GM12878 (cell line): Measurements from ENCODE around the gene PRRT4. TPM values are rescaled to one million over a fixed set of nuclear protein-coding genes. Genes with fewer than 3 reads are reported as not detected.

ENCODE experiments used
- BMI1 ChIP-seq: fragments of 450-650 bp; IDR thresholded peaks from 2 replicates; pipeline ENCODE4 v1.6.1; 2016; ENCODE audit warnings: mild to moderate bottlenecking, moderate library complexity, borderline replicate concordance
- CBFB ChIP-seq: IDR thresholded peaks from 2 replicates; pipeline ENCODE4 v1.6.1; 2016; ENCODE audit warnings: antibody characterized with exemption, low read depth
- ETV6 ChIP-seq, 2 experiments: fragments of 450-650 bp in 1 of 2; IDR thresholded peaks in 1 of 2; conservative IDR thresholded peaks in 1 of 2; 2 replicates each; pipeline ENCODE4 v1.6.1; 2014; ENCODE audit warnings: antibody characterized with exemption in 1 of 2, borderline replicate concordance in 1 of 2, low read depth in 1 of 2, mild to moderate bottlenecking in 1 of 2, moderate library complexity in 1 of 2
- HDGF ChIP-seq: fragments of 450-650 bp; IDR thresholded peaks from 2 replicates; pipeline ENCODE4 v1.6.1; 2016; ENCODE audit warnings: antibody characterized with exemption
- IRF4 ChIP-seq: IDR thresholded peaks from 2 replicates; pipeline ENCODE4 v1.6.1; 2011; ENCODE audit warnings: low read depth, low read length
- MLLT1 ChIP-seq: fragments of 450-650 bp; IDR thresholded peaks from 2 replicates; pipeline ENCODE4 v1.6.1; 2016; ENCODE audit warnings: mild to moderate bottlenecking
- MTA2 ChIP-seq: fragments of 450-650 bp; IDR thresholded peaks from 2 replicates; pipeline ENCODE4 v1.6.1; 2016; ENCODE audit warnings: low read depth, mild to moderate bottlenecking, moderate library complexity
- MXI1 ChIP-seq: fragments of 150-350 bp; IDR thresholded peaks from 2 replicates; pipeline ENCODE4 v1.6.1; 2011; ENCODE audit warnings: low read depth, mild to moderate bottlenecking, inconsistent platforms, low read length, improper control_type of control experiment
- NBN ChIP-seq: fragments of 450-650 bp; IDR thresholded peaks from 2 replicates; pipeline ENCODE4 v1.6.1; 2016
- NR2C2 ChIP-seq: IDR thresholded peaks from 2 replicates; pipeline ENCODE4 v1.6.1; 2011; ENCODE audit warnings: borderline replicate concordance, low read depth; ENCODE audit not compliant: control insufficient read depth, insufficient read length
- POLR2A ChIP-seq: IDR thresholded peaks from 2 replicates; pipeline ENCODE4 v1.6.1; 2011; ENCODE audit warnings: low read depth, mild to moderate bottlenecking, low read length
- RFX5 ChIP-seq: IDR thresholded peaks from 2 replicates; pipeline ENCODE4 v1.6.1; 2011; ENCODE audit warnings: low read depth, low read length, improper control_type of control experiment
- SMC3 ChIP-seq: IDR thresholded peaks from 2 replicates; pipeline ENCODE4 v1.6.1; 2011; ENCODE audit warnings: low read length, improper control_type of control experiment, borderline replicate concordance
- SREBF1 ChIP-seq: IDR thresholded peaks from 2 replicates; pipeline ENCODE4 v1.6.1; 2012; ENCODE audit warnings: mild to moderate bottlenecking, low read length
- TARDBP ChIP-seq: IDR thresholded peaks from 2 replicates; pipeline ENCODE4 v1.6.1; 2016; ENCODE audit warnings: borderline replicate concordance
- ZNF217 ChIP-seq: fragments of 450-650 bp; IDR thresholded peaks from 2 replicates; pipeline ENCODE4 v1.6.1; 2017; ENCODE audit warnings: antibody characterized with exemption, mild to moderate bottlenecking
- polyA plus RNA-seq, 11 experiments: library from polyadenylated mRNA; depleted of rRNA in 4 of 11; unstranded in 6 of 11; stranded (reverse) in 5 of 11; fragments of >200 nt; fragmentation: Nextera tagmentation in 4 of 11; fragmentation: Illumina TruSeq in 1 of 11; extraction: Ambion mirVana in 4 of 11; extraction: Trizol in 1 of 11; gene quantifications; 1 replicate in 1 of 11; 2 replicates in 10 of 11; pipeline versions ENCODE4 v1.2.1 to v1.2.3, GENCODE V29; 2011 to 2016; ENCODE audit warnings: inconsistent platforms in 2 of 11, missing spikeins in 2 of 11, low read depth in 1 of 11
- total RNA-seq, 4 experiments: library from RNA; depleted of rRNA in 3 of 4; stranded (reverse); fragments of >200 nt in 3 of 4; fragmentation: Illumina TruSeq in 1 of 4; extraction: Trizol in 1 of 4; gene quantifications; 2 replicates each; pipeline versions ENCODE4 v1.2.1 to v1.2.3, GENCODE V29; 2013 to 2021
- TF ChIP-seq, protein P1 (sequence below): IDR thresholded peaks from 2 replicates; pipeline ENCODE4 v1.6.1; 2011; ENCODE audit warnings: borderline replicate concordance, low read depth, mild to moderate bottlenecking, moderate library complexity, low read length; ENCODE audit not compliant: insufficient read depth, poor library complexity, severe bottlenecking
- TF ChIP-seq, protein P2 (sequence below): IDR thresholded peaks from 2 replicates; pipeline ENCODE4 v1.6.1; 2012; ENCODE audit warnings: low read length, inconsistent platforms
- TF ChIP-seq, protein P3 (sequence below): IDR thresholded peaks from 2 replicates; pipeline ENCODE4 v1.6.1; 2012; ENCODE audit warnings: improper control_type of control experiment, low read depth, low read length; ENCODE audit not compliant: insufficient replicate concordance
- TF ChIP-seq, protein P4 (sequence below): IDR thresholded peaks from 2 replicates; pipeline ENCODE4 v1.6.1; 2011; ENCODE audit warnings: low read depth, low read length, improper control_type of control experiment, borderline replicate concordance

PRRT4 gene
- total and polyA plus RNA-seq, 10 of the 15 experiments (the other 5 are each of a cell fraction or from before 2014, with no cell fraction given) = not detected

GRCh38 chr7:128409596-128410450 lies 48.3 kb upstream of the PRRT4 start, which contains the start of gene IMPDH1 (continued):
- TF ChIP-seq, protein P1, sequence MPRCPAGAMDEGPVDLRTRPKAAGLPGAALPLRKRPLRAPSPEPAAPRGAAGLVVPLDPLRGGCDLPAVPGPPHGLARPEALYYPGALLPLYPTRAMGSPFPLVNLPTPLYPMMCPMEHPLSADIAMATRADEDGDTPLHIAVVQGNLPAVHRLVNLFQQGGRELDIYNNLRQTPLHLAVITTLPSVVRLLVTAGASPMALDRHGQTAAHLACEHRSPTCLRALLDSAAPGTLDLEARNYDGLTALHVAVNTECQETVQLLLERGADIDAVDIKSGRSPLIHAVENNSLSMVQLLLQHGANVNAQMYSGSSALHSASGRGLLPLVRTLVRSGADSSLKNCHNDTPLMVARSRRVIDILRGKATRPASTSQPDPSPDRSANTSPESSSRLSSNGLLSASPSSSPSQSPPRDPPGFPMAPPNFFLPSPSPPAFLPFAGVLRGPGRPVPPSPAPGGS = no peak
- TF ChIP-seq CBFB (no peak), TARDBP (no peak), HDGF (no peak), RFX5 (no peak), MLLT1 (0 out of 2 replicates have a peak, but pooled peaks have one; percentile 44), IRF4 (no peak), SREBF1 (no peak), BMI1 (no peak), NBN (0 out of 2 replicates have a peak, but pooled peaks have one; percentile 21), MXI1 (no peak; the same call in 1 of the 2 replicates), ETV6 (conservative IDR thresholded peaks at IDR 0.05 in 1 of 2, IDR thresholded peaks at IDR 0.05 in 1 of 2; ENCODE audit: borderline replicate concordance in 1 of 2, low read depth in 1 of 2) (no peak), ZNF217 (0 out of 2 replicates have a peak, but pooled peaks have one; percentile 21), POLR2A (peak; percentile 68), MTA2 (no peak), SMC3 (no peak), NR2C2 (no peak)
- TF ChIP-seq, protein P2, sequence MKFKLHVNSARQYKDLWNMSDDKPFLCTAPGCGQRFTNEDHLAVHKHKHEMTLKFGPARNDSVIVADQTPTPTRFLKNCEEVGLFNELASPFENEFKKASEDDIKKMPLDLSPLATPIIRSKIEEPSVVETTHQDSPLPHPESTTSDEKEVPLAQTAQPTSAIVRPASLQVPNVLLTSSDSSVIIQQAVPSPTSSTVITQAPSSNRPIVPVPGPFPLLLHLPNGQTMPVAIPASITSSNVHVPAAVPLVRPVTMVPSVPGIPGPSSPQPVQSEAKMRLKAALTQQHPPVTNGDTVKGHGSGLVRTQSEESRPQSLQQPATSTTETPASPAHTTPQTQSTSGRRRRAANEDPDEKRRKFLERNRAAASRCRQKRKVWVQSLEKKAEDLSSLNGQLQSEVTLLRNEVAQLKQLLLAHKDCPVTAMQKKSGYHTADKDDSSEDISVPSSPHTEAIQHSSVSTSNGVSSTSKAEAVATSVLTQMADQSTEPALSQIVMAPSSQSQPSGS = no peak
- TF ChIP-seq, protein P3, sequence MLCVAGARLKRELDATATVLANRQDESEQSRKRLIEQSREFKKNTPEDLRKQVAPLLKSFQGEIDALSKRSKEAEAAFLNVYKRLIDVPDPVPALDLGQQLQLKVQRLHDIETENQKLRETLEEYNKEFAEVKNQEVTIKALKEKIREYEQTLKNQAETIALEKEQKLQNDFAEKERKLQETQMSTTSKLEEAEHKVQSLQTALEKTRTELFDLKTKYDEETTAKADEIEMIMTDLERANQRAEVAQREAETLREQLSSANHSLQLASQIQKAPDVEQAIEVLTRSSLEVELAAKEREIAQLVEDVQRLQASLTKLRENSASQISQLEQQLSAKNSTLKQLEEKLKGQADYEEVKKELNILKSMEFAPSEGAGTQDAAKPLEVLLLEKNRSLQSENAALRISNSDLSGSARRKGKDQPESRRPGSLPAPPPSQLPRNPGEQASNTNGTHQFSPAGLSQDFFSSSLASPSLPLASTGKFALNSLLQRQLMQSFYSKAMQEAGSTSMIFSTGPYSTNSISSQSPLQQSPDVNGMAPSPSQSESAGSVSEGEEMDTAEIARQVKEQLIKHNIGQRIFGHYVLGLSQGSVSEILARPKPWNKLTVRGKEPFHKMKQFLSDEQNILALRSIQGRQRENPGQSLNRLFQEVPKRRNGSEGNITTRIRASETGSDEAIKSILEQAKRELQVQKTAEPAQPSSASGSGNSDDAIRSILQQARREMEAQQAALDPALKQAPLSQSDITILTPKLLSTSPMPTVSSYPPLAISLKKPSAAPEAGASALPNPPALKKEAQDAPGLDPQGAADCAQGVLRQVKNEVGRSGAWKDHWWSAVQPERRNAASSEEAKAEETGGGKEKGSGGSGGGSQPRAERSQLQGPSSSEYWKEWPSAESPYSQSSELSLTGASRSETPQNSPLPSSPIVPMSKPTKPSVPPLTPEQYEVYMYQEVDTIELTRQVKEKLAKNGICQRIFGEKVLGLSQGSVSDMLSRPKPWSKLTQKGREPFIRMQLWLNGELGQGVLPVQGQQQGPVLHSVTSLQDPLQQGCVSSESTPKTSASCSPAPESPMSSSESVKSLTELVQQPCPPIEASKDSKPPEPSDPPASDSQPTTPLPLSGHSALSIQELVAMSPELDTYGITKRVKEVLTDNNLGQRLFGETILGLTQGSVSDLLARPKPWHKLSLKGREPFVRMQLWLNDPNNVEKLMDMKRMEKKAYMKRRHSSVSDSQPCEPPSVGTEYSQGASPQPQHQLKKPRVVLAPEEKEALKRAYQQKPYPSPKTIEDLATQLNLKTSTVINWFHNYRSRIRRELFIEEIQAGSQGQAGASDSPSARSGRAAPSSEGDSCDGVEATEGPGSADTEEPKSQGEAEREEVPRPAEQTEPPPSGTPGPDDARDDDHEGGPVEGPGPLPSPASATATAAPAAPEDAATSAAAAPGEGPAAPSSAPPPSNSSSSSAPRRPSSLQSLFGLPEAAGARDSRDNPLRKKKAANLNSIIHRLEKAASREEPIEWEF = no peak
- TF ChIP-seq, protein P4, sequence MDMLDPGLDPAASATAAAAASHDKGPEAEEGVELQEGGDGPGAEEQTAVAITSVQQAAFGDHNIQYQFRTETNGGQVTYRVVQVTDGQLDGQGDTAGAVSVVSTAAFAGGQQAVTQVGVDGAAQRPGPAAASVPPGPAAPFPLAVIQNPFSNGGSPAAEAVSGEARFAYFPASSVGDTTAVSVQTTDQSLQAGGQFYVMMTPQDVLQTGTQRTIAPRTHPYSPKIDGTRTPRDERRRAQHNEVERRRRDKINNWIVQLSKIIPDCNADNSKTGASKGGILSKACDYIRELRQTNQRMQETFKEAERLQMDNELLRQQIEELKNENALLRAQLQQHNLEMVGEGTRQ = no peak
